K562 (cell line): Measurements from ENCODE around the gene SLC1A4. TPM values are rescaled to one million over a fixed set of nuclear protein-coding genes. Genes with fewer than 3 reads are reported as not detected.

Experiments
- BRD9 ChIP-seq: fragments of 450-650 bp; IDR thresholded peaks from 2 replicates; pipeline ENCODE4 v1.6.1; 2018; ENCODE audit warnings: low read depth; ENCODE audit not compliant: partially characterized antibody
- CHD1 ChIP-seq: fragments of 200-600 bp; sonication (generic); IDR thresholded peaks from one replicate; pipeline ENCODE4 v1.6.1; 2012; ENCODE audit warnings: mild to moderate bottlenecking, moderate library complexity, low read length, inconsistent platforms
- FIP1L1 ChIP-seq: fragments of 200-400 bp; formaldehyde crosslinking; IDR thresholded peaks from 2 replicates; pipeline ENCODE4 v1.6.1; 2018; ENCODE audit warnings: mild to moderate bottlenecking, low read depth, low read length; ENCODE audit not compliant: poor library complexity, severe bottlenecking
- HOMEZ ChIP-seq: fragments of 250-450 bp; sonication (Bioruptor Pico); IDR thresholded peaks from 2 replicates; pipeline ENCODE4 v1.4.0; 2020; ENCODE audit warnings: mild to moderate bottlenecking, moderate library complexity
- KLF13 ChIP-seq: fragments of 450-650 bp; IDR thresholded peaks from 2 replicates; pipeline ENCODE4 v1.6.1; 2016; ENCODE audit warnings: missing genetic modification characterization, low read depth, mild to moderate bottlenecking, missing compliant biosample characterization, moderate library complexity, borderline replicate concordance
- NR0B1 ChIP-seq: fragments of 450-650 bp; IDR thresholded peaks from one replicate; pipeline ENCODE4 v1.6.1; 2018; ENCODE audit warnings: mild to moderate bottlenecking, moderate library complexity; ENCODE audit not compliant: partially characterized antibody
- RBFOX2 ChIP-seq: fragments of 200-400 bp; formaldehyde crosslinking; IDR thresholded peaks from 2 replicates; pipeline ENCODE4 v1.6.1; 2017; ENCODE audit warnings: low read depth, mild to moderate bottlenecking, low read length, moderate library complexity
- RBM34 ChIP-seq: fragments of 200-400 bp; formaldehyde crosslinking; IDR thresholded peaks from 2 replicates; pipeline ENCODE4 v1.6.1; 2018; ENCODE audit warnings: low read length, borderline replicate concordance; ENCODE audit not compliant: insufficient read depth
- SAFB ChIP-seq: fragments of 200-400 bp; formaldehyde crosslinking; IDR thresholded peaks from 2 replicates; pipeline ENCODE4 v1.6.1; 2017; ENCODE audit warnings: low read depth, low read length, borderline replicate concordance
- TFAM ChIP-seq: fragments of 250-450 bp; sonication (Bioruptor Pico); conservative IDR thresholded peaks from 2 replicates; pipeline ENCODE4 v1.5.0; 2021; ENCODE audit warnings: mild to moderate bottlenecking, moderate library complexity
- ZFP36 ChIP-seq: fragments of 150-350 bp; IDR thresholded peaks from 2 replicates; pipeline ENCODE4 v1.6.1; 2018; ENCODE audit warnings: low read length, low read depth; ENCODE audit not compliant: partially characterized antibody
- ZNF121 ChIP-seq: sonication (generic); formaldehyde crosslinking; conservative IDR thresholded peaks from 2 replicates; pipeline ENCODE4 v1.8.0; 2022; ENCODE audit warnings: missing genetic modification reagents
- ZNF224 ChIP-seq: sonication (generic); formaldehyde crosslinking; IDR thresholded peaks from 2 replicates; pipeline ENCODE4 v1.8.0; 2022; ENCODE audit warnings: mild to moderate bottlenecking, missing genetic modification reagents
- ZNF57 ChIP-seq: fragments of 450-650 bp; formaldehyde crosslinking; IDR thresholded peaks from 2 replicates; pipeline ENCODE4 v1.4.0; 2020; ENCODE audit warnings: mild to moderate bottlenecking, moderate library complexity
- ZNF778 ChIP-seq: fragments of 450-650 bp; formaldehyde crosslinking; IDR thresholded peaks from 2 replicates; pipeline ENCODE4 v1.4.0; 2020; ENCODE audit warnings: mild to moderate bottlenecking, moderate library complexity
- ZNF780A ChIP-seq: fragments of 250-450 bp; sonication (Bioruptor Pico); IDR thresholded peaks from 2 replicates; pipeline ENCODE4 v1.5.0; 2021; ENCODE audit warnings: mild to moderate bottlenecking
- ZNF79 ChIP-seq: fragments of 250-450 bp; sonication (Bioruptor Pico); IDR thresholded peaks from 2 replicates; pipeline ENCODE4 v1.4.0; 2020; ENCODE audit warnings: low read depth, mild to moderate bottlenecking, moderate library complexity
- polyA plus RNA-seq, 8 experiments: library from polyadenylated mRNA; depleted of rRNA in 4 of 8; stranded (reverse) in 5 of 8; unstranded in 3 of 8; fragments of >200 nt; fragmentation: Nextera tagmentation in 2 of 8; fragmentation: Illumina TruSeq in 1 of 8; extraction: Ambion mirVana in 2 of 8; extraction: Trizol in 1 of 8; gene quantifications; 2 replicates each; pipeline versions ENCODE4 v1.2.1 to v1.2.3, GENCODE V29; 2011 to 2014; ENCODE audit warnings: inconsistent platforms in 1 of 8, missing spikeins in 1 of 8
- total RNA-seq, 7 experiments: library from RNA; depleted of rRNA in 6 of 7; stranded (reverse); fragments of >200 nt in 6 of 7; fragmentation: Illumina TruSeq in 2 of 7; extraction: Trizol in 2 of 7; gene quantifications; 2 replicates each; pipeline versions ENCODE4 v1.2.1 to v1.2.3, GENCODE V29; 2011 to 2021; ENCODE audit warnings: low replicate concordance in 1 of 7
- TF ChIP-seq, protein P1 (sequence below): conservative IDR thresholded peaks from 2 replicates; pipeline ENCODE4 v1.6.1; 2011; ENCODE audit warnings: low read depth, mild to moderate bottlenecking, low read length; ENCODE audit not compliant: control insufficient read depth
- TF ChIP-seq, protein P2 (sequence below), 2 experiments: fragments of 450-650 bp in 1 of 2; IDR thresholded peaks; 2 replicates each; pipeline ENCODE4 v1.6.1; 2011 to 2017; ENCODE audit warnings: low read depth in 2 of 2, antibody characterized with exemption in 1 of 2, borderline replicate concordance in 1 of 2, low read length in 1 of 2, mild to moderate bottlenecking in 1 of 2, mixed read lengths in 1 of 2; ENCODE audit not compliant: control insufficient read depth in 1 of 2

Gene SLC1A4
- total and polyA plus RNA-seq, 9 of the 15 experiments (the other 6 are each of a cell fraction or from before 2014, with no cell fraction given), result 4.4 to 24.0 (median 10.9) TPM

DNA sequence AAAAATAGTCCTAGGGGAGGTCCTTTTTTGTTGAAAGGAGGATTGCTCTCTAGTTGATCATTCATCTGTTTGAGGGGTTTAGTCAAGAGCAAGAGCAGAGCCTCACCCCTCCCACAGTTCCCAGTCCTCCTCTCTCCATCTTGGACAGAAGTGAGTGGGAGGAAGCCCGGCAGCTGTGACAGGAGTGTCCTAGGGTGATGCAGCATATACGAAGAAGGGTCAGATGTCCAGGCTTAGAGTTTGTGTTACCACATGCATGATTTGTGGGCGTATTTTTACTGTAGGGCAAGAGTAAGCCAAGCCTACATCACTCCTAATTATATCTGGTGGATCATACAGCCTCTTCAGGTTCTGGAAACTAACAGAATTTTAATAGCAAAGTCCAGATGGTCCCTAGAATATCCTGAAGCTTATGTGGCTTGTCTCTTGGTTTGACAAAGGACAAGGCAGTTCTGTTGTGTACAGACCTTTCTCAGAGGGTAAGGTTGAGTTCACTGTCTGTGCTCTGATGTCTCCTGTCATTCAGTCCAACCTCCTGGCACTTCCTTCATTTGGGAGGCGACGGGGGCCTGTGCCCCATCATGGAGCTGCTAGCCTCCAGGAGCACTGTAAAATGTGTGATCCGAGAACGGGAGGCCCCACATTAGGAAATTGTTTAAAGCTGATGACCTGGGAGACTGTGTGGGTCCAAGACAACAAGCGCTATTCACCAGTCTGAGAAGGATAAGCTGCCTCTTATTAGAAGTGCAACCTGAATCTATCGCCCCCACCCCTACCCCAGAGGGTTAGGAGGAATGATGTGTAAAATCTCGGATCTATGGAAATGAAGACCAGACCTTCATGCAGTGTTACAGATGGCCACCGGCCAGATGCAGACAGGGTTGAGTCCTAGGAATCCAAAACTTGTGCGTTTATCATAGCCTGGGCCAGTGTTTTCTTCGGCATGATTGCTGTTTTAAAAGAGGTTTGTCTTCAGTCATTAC is 73.9 kb downstream of the SLC1A4 start (continued):
- TF ChIP-seq KLF13 (tag) (no peak), FIP1L1 (no peak), ZFP36 (no peak), ZNF780A (CRISPR knock-in tag) (no peak), RBM34 (no peak), ZNF778 (CRISPR knock-in tag) (no peak), ZNF79 (CRISPR knock-in tag) (no peak), CHD1 (no peak), ZNF121 (CRISPR knock-in tag) (no peak), NR0B1 (no peak), TFAM (CRISPR knock-in tag) (no peak), RBFOX2 (no peak), HOMEZ (CRISPR knock-in tag) (no peak), ZNF57 (no peak), SAFB (no peak), ZNF224 (CRISPR knock-in tag) (no peak), BRD9 (no peak)
- TF ChIP-seq, protein P1, sequence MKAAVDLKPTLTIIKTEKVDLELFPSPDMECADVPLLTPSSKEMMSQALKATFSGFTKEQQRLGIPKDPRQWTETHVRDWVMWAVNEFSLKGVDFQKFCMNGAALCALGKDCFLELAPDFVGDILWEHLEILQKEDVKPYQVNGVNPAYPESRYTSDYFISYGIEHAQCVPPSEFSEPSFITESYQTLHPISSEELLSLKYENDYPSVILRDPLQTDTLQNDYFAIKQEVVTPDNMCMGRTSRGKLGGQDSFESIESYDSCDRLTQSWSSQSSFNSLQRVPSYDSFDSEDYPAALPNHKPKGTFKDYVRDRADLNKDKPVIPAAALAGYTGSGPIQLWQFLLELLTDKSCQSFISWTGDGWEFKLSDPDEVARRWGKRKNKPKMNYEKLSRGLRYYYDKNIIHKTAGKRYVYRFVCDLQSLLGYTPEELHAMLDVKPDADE, result no peak
- TF ChIP-seq, protein P2, sequence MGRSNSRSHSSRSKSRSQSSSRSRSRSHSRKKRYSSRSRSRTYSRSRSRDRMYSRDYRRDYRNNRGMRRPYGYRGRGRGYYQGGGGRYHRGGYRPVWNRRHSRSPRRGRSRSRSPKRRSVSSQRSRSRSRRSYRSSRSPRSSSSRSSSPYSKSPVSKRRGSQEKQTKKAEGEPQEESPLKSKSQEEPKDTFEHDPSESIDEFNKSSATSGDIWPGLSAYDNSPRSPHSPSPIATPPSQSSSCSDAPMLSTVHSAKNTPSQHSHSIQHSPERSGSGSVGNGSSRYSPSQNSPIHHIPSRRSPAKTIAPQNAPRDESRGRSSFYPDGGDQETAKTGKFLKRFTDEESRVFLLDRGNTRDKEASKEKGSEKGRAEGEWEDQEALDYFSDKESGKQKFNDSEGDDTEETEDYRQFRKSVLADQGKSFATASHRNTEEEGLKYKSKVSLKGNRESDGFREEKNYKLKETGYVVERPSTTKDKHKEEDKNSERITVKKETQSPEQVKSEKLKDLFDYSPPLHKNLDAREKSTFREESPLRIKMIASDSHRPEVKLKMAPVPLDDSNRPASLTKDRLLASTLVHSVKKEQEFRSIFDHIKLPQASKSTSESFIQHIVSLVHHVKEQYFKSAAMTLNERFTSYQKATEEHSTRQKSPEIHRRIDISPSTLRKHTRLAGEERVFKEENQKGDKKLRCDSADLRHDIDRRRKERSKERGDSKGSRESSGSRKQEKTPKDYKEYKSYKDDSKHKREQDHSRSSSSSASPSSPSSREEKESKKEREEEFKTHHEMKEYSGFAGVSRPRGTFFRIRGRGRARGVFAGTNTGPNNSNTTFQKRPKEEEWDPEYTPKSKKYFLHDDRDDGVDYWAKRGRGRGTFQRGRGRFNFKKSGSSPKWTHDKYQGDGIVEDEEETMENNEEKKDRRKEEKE (IDR thresholded peaks at IDR 0.05; ENCODE audit: borderline replicate concordance in 1 of 2, control insufficient read depth in 1 of 2, low read depth in 2 of 2, low read length in 1 of 2), result no peak
